LNCaP clone FGC (cell line): Measurements from ENCODE around the gene NPFFR2.
A peak's percentile ranks its signal among the peaks of the same experiment; 100 is the strongest.
"Not testable (repeated sequence)": the region's sequence is repeated elsewhere in the genome, so short reads cannot be mapped to it uniquely, and the experiment has no call there.

Experiments
- DNase-seq: peaks from one replicate; pipeline ENCODE4 v3.0.0-alpha.2; 2011; ENCODE audit warnings: low read depth
- H3K4me3 ChIP-seq: 2 replicates; pipeline ENCODE4 v1.5.1; 2011; ENCODE audit warnings: mild to moderate bottlenecking, low read depth, low read length, control low read depth
- TF ChIP-seq, protein P1 (sequence below): IDR thresholded peaks from 2 replicates; pipeline ENCODE4 v1.5.1; 2012; ENCODE audit warnings: mild to moderate bottlenecking; ENCODE audit not compliant: control insufficient read depth, insufficient read depth; ENCODE audit errors: extremely low read depth

The NPFFR2 gene

DNA sequence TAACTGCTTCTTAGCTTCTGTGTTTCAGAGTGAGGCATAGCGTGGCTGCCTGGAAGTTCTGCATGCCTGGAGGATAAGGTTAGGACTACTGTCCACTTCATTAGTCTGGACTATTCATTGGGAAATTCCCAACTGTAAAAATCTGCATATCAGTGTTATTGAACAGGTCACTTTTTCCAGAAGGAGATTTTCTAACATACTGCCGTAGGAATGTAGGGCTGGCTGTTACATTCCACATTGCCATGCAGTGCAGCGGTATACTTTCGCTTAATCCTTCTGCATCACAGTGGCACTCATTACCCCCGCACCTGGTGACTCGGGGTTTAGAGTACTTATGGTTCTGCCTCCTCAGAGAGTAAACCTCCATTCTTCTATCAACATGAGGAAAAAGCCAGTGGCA lies 104.6 kb downstream of the NPFFR2 start:
- DNase-seq, result no peak
- TF ChIP-seq, protein P1, sequence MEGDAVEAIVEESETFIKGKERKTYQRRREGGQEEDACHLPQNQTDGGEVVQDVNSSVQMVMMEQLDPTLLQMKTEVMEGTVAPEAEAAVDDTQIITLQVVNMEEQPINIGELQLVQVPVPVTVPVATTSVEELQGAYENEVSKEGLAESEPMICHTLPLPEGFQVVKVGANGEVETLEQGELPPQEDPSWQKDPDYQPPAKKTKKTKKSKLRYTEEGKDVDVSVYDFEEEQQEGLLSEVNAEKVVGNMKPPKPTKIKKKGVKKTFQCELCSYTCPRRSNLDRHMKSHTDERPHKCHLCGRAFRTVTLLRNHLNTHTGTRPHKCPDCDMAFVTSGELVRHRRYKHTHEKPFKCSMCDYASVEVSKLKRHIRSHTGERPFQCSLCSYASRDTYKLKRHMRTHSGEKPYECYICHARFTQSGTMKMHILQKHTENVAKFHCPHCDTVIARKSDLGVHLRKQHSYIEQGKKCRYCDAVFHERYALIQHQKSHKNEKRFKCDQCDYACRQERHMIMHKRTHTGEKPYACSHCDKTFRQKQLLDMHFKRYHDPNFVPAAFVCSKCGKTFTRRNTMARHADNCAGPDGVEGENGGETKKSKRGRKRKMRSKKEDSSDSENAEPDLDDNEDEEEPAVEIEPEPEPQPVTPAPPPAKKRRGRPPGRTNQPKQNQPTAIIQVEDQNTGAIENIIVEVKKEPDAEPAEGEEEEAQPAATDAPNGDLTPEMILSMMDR, result no peak
- no peak overlapping the region for H3K4me3 ChIP-seq

DNA sequence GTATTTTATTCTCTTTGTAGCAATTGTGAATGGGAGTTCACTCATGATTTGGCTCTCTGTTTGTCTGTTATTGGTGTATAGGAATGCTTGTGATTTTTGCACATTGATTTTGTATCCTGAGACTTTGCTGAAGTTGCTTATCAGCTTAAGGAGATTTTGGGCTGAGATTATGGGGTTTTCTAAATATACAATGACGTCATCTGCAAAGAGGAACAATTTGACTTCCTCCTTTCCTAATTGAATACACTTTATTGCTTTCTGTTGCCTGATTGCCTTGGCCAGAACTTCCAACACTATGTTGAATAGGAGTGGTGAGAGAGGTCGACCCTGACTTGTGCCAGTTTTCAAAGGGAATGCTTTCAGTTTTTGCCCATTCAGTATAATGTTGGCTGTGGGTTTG lies 108.2 kb downstream of the NPFFR2 start:
- not testable (repeated sequence) for DNase-seq, H3K4me3 ChIP-seq

DNA sequence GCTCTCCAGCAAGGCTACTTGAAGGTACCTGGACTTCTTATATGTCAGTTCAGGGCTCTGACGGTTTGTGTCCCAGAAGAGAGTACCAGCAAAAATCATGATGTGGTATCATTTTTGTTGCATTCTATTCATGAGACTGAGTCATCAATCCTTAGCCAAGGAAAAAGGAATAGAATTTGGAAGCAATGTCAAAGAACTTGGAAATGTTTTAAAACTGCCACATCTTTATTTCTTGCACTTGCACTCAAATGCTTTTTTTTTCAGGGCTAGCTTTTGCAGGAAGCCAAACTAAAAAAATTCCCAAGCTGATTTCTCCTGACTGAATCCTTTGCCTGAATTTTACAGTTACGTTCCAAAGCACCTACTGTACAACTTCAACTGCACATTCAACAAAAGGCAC lies 112.4 kb downstream of the NPFFR2 start:
- H3K4me3 ChIP-seq, result no peak overlapping the region
- DNase-seq, result no peak
- TF ChIP-seq, protein P1, result no peak

- no peak overlapping the region for H3K4me3 ChIP-seq
- DNase-seq, result no peak
These were observed 120.9 kb downstream of the NPFFR2 start for GRCh38 chr4:72152731-72153130.

DNA sequence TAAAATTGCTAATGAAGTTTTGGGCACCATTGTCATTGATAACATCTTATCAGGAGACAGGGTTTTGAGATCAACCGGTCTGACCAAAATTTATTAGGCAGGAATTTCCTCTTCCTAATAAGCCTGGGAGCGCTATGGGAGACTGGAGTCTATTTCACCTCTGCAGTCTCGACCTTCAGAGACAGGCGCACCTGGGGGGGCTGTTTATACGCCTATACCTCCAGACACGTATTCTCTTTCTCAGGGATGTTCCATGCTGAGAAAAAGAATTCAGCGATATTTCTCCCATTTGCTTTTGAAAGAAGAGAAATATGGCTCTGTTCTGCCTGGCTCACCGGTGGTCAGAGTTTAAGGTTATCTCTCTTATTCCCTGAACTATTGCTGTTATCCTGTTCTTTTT lies 121.8 kb downstream of the NPFFR2 start:
- DNase-seq, H3K4me3 ChIP-seq: not testable (repeated sequence)

More at GRCh38 chr4:72152731-72153130, 120.9 kb downstream of the NPFFR2 start:
- TF ChIP-seq, protein P1, result no peak

DNA sequence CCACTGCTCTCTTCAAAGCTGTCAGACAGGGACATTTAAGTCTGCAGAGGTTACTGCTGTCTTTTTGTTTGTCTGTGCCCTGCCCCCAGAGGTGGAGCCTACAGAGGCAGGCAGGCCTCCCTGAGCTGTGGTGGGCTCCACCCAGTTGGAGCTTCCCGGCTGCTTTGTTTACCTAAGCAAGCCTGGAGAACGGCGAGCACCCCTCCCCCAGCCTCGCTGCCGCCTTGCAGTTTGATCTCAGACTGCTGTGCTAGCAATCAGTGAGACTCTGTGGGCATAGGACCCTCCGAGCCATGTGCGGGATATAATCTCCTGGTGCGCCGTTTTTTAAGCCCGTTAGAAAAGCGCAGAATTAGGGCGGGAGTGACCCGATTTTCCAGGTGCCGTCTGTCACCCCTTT lies 137.5 kb downstream of the NPFFR2 start:
- not testable (repeated sequence) for H3K4me3 ChIP-seq, DNase-seq

DNA sequence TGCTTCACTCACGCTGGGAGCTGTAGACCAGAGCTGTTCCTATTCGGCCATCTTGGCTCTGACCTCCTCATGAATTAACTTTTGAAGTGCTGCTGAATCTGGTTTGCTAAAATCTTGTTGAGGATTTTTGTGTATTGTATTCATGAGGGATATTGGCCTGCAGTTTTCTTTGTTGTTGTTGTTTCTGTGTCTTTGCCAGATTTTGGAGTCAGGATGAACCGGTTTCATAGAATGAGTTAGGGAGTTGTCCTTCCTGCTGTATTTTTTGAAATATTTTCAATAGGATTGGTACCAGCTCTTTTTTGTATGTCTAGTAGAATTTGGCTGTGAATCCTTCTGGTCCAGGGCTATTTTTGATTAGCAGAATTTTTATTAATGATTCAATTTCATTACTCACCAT lies 138.1 kb downstream of the NPFFR2 start:
- no peak overlapping the region for H3K4me3 ChIP-seq
- TF ChIP-seq, protein P1, result no peak
- DNase-seq, result peak; percentile 67

GRCh38 chr4:72171761-72172160 lies 140.0 kb downstream of the NPFFR2 start:
- H3K4me3 ChIP-seq, result no peak overlapping the region
- DNase-seq, result no peak
- TF ChIP-seq, protein P1, result no peak

DNA sequence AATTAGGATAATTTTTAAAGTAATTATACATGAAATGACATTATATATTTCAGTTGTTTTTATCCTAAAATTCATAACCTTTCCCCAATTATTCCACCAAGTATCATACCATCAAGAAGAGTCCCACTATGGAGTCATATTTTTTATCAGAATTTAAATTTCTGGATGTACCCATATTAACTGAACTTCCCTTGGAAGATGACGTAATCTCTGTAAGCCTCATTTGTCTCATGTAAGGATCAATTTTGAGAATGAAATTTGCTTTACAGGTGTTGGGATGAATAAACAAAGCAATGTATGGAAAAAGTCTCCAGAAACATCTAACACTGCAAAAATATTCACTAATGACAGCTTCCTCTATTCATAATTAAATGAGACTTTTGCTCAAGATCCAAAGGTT lies 147.5 kb downstream of the NPFFR2 start:
- TF ChIP-seq, protein P1, result no peak
- no peak for DNase-seq
- no peak overlapping the region for H3K4me3 ChIP-seq
